OCI-LY3 (cell line): Measurements from ENCODE around the gene LRRIQ3.

ENCODE experiments used
- CTCF ChIP-seq: fragments of 200-600, 300-600 bp; sonication (generic); IDR thresholded peaks from 2 replicates; pipeline ENCODE4 v1.5.1; 2014; ENCODE audit warnings: antibody characterized with exemption, low read length, low read depth
- EZH2phosphoT487 ChIP-seq: fragments of 200-600 bp; shearing (Covaris generic); IDR thresholded peaks from 2 replicates; pipeline ENCODE4 v1.6.1; 2018; ENCODE audit warnings: antibody characterized with exemption, mixed run types, low read depth

- TF ChIP-seq CTCF = no peak
- no peak for TF ChIP-seq EZH2phosphoT487
Observed at GRCh38 chr1:73980324-73981040, 217.5 kb downstream of the LRRIQ3 start.
